Stimulated activated CD8-positive, alpha-beta memory T cell treated with anti-CD3 and anti-CD28 coated beads, Interleukin-7, amount 100 ng/mL, for 1 hour (primary cell): ENCODE data around the gene AFAP1L2.
"Not testable (repeated sequence)": the region's sequence is repeated elsewhere in the genome, so short reads cannot be mapped to it uniquely, and the experiment has no call there.

Experiments
- DNase-seq, 2 donors: peaks; one replicate each; pipeline ENCODE4 v3.0.0-alpha.2; 2020; ENCODE audit warnings: low read depth in 2 of 2

The AFAP1L2 gene

GRCh38 chr10:114359041-114359952 is 45.0 kb downstream of the AFAP1L2 start:
- no peak for DNase-seq

GRCh38 chr10:114357515-114357996 is 46.7 kb downstream of the AFAP1L2 start:
- DNase-seq, result no peak

- no peak for DNase-seq
Observed at GRCh38 chr10:114356751-114357514, 47.4 kb downstream of the AFAP1L2 start.

GRCh38 chr10:114356126-114356525 is 48.2 kb downstream of the AFAP1L2 start:
- DNase-seq, result no peak

GRCh38 chr10:114353383-114353782 is 50.9 kb downstream of the AFAP1L2 start:
- no peak for DNase-seq

GRCh38 chr10:114352653-114353298 is 51.5 kb downstream of the AFAP1L2 start:
- DNase-seq, result no peak

GRCh38 chr10:114350751-114351150 is 53.6 kb downstream of the AFAP1L2 start:
- DNase-seq, result no peak

GRCh38 chr10:114349522-114350215 is 54.6 kb downstream of the AFAP1L2 start:
- no peak for DNase-seq

GRCh38 chr10:114349071-114349470 is 55.2 kb downstream of the AFAP1L2 start:
- not testable (repeated sequence) for DNase-seq

GRCh38 chr10:114347791-114348190 is 56.5 kb downstream of the AFAP1L2 start:
- no peak for DNase-seq

GRCh38 chr10:114347241-114347640 is 57.1 kb downstream of the AFAP1L2 start:
- DNase-seq, result no peak

GRCh38 chr10:114346176-114347031 is 57.9 kb downstream of the AFAP1L2 start:
- no peak for DNase-seq

GRCh38 chr10:114345701-114346100 is 58.6 kb downstream of the AFAP1L2 start:
- DNase-seq, result no peak

GRCh38 chr10:114343623-114344505 is 60.4 kb downstream of the AFAP1L2 start:
- DNase-seq, result no peak

- no peak for DNase-seq
Observed at GRCh38 chr10:114342976-114343375, 61.3 kb downstream of the AFAP1L2 start.

GRCh38 chr10:114340816-114341215 is 63.5 kb downstream of the AFAP1L2 start:
- no peak for DNase-seq

- no peak for DNase-seq
Observed at GRCh38 chr10:114337510-114338462, 66.5 kb downstream of the AFAP1L2 start.

- DNase-seq, result no peak
Observed at GRCh38 chr10:114336823-114337509, 67.3 kb downstream of the AFAP1L2 start.
